Lower leg skin (tissue), 4 donors: ENCODE measurements around the gene COL4A2. TPM values are rescaled to one million over a fixed set of nuclear protein-coding genes. Genes with fewer than 3 reads are reported as not detected.
A peak's percentile ranks its signal among the peaks of the same experiment; 100 is the strongest.

Experiments used
- DNase-seq, 2 donors: peaks; one replicate each; pipeline ENCODE4 v3.0.0-alpha.2; 2019; ENCODE audit warnings: low spot score in 2 of 2
- H3K4me3 ChIP-seq: fragments of 200-600 bp; sonication (generic); 2 replicates; pipeline ENCODE4 v1.5.1; 2017; ENCODE audit warnings: mild to moderate bottlenecking, low read depth; ENCODE audit not compliant: poor library complexity, severe bottlenecking
- POLR2A ChIP-seq, 2 donors: fragments of 450-650 bp; IDR thresholded peaks; one replicate each; pipeline ENCODE4 v1.6.1; 2016 to 2017; ENCODE audit warnings: antibody characterized with exemption in 2 of 2, mild to moderate bottlenecking in 1 of 2, moderate library complexity in 1 of 2
- WGBS, 2 donors: methylation state at CpG; one replicate each; pipeline ENCODE4 v1.1.5; 2018; 5-methylcytosine and 5-hydroxymethylcytosine counted together
- intact Hi-C: fragments of 100-400 bp; cut with DNase I; formaldehyde crosslinking; loops from one replicate; pipeline ENCODE4 v1.15.0; 2023; ENCODE audit warnings: low total_unique reads
- total RNA-seq, 4 donors: library from RNA; depleted of rRNA; stranded (reverse); fragments of >200 nt; gene quantifications; one replicate each; pipeline ENCODE4 v1.1.0, GENCODE V29; 2016
- TF ChIP-seq, protein P1 (sequence below), 3 donors: fragments of 450-650 bp; IDR thresholded peaks; one replicate each; pipeline ENCODE4 v1.5.1; 2016; ENCODE audit warnings: antibody characterized with exemption in 3 of 3, mild to moderate bottlenecking in 3 of 3, moderate library complexity in 2 of 3

COL4A2 gene
- total RNA-seq, 4 donors from 2014 or later = 40.8 to 119 (median 58.9) TPM

DNA sequence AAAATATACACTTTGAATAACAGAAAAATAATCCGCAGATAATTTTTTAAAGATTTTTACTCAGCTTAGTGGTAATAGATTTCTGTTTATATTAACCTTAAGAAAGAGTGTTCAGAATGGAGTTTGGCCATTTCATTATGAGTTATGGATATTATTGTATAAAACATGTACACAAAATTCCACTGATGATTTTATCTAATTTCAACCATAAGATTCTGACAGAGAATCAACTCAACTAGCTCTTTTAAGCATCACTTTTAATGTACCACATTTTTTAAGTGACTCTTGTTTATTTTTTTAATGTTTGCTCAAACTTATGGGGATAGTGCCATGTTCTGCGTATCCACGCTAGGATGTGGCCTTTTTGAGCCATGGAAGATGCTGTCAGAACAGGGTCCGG, 75.7 kb downstream of the COL4A2 start:
- intact Hi-C loops = no loop called here
- H3K4me3 ChIP-seq = no peak overlapping the region
- no peak for DNase-seq
- WGBS, 2 donors = 87 to 91% methylated on average over 4 of the region's 4 CpGs
- TF ChIP-seq POLR2A (IDR thresholded peaks at IDR 0.05) = no peak
- TF ChIP-seq, protein P1, sequence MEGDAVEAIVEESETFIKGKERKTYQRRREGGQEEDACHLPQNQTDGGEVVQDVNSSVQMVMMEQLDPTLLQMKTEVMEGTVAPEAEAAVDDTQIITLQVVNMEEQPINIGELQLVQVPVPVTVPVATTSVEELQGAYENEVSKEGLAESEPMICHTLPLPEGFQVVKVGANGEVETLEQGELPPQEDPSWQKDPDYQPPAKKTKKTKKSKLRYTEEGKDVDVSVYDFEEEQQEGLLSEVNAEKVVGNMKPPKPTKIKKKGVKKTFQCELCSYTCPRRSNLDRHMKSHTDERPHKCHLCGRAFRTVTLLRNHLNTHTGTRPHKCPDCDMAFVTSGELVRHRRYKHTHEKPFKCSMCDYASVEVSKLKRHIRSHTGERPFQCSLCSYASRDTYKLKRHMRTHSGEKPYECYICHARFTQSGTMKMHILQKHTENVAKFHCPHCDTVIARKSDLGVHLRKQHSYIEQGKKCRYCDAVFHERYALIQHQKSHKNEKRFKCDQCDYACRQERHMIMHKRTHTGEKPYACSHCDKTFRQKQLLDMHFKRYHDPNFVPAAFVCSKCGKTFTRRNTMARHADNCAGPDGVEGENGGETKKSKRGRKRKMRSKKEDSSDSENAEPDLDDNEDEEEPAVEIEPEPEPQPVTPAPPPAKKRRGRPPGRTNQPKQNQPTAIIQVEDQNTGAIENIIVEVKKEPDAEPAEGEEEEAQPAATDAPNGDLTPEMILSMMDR (IDR thresholded peaks at IDR 0.05) = no peak

DNA sequence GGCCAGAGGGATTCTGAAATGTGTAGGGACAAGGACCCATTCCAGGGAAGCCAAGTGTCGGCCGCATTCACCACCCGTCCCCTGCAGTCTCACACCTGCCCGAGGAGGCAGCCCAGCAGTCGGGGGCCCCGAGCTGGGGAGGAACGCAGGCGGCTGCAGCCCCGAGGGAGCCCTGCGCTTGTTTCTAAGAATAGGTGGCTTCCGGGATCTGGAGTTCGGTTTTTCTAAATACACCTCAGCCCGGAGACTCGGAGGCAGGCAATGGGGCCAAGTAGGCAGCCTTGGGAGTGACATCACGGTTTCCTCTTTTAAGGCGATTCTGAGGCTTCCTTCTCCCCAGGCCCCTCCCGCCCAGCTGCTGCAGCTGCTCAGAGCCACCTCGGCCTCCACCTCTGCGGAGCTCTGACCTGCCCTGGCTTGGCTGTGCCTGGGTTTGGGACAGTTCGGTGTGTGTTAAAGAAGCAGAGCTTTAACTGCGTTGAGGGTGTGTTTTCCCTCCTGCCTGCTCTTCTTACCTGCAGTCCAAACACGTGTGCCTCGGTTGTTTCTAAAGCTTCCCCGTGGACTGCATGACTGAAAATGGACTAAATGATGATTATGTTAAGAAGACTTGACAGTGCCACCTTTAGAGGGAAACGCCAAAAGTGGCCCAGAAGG, 80.5 kb downstream of the COL4A2 start:
- TF ChIP-seq POLR2A (IDR thresholded peaks at IDR 0.05) = no peak
- TF ChIP-seq, protein P1 (IDR thresholded peaks at IDR 0.05) = no peak
- intact Hi-C loops = no loop called here
- DNase-seq = no peak
- H3K4me3 ChIP-seq = no peak overlapping the region
- WGBS, 2 donors = 24 to 31% methylated on average over 23 to 25 of the region's 25 CpGs

DNA sequence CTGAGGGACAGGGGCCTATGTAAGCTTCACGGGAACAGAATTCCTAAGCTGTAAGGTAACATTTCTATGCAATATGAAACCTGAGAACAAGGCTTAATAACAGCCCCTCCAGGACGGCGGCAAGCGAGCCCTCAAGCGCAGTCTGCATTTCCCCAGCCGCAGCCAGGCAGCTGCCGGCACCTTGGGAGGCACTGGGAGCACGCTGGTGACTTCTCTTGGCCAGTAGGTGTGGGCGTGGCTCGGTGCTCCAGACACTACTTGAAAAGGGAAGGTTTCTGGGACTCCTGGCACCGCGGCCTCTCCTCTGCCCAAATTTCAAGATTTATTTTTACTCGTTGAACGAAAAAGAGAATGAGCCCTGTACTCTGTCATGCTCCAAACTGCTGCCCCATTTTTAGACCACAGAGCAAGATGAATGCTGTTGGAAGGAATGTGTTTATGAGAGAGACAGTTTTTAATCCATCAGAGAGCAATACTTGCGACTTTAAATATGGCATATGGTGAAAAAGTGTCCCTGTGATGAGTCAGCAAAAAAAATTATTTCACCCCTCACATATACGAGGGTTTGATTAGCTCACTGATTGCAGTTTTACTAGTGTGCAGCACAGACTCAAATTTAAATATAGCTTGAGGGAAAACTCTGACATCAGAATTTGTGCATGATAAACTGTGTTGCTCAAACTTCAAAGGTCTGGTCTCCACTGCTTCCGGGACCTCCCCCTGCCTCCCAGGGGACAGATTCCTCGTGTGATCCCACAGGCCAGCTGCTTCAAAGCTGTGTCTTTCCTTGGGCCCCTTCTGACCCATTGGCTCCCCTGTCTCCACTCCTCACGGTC, 81.2 kb downstream of the COL4A2 start:
- DNase-seq = peak in 1 of 2 donors; percentile 85
- no peak for TF ChIP-seq POLR2A (IDR thresholded peaks at IDR 0.05)
- TF ChIP-seq, protein P1 (IDR thresholded peaks at IDR 0.05) = no peak
- no peak overlapping the region for H3K4me3 ChIP-seq

DNA sequence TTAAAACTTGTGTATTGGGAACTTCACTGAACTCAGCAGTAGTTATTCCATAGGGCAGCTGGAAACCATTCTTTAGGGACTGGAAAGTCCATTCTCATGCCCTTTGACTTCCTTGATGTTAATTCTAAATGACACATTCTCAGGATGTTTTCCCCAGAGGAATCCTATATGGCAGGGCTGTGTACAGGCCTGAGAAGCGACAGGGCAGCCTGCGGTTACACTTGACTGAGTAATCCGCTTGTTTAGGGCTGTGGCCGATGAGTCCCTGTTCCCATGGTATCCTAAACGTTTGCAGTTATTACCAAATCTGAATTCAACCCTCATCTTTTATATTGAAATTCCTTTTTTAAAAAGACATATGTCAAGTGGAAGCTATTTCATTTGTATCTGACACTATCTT, 83.5 kb downstream of the COL4A2 start:
- H3K4me3 ChIP-seq = no peak overlapping the region
- DNase-seq = no peak
- intact Hi-C loops = no loop called here
- TF ChIP-seq POLR2A (IDR thresholded peaks at IDR 0.05) = no peak
- WGBS, 2 donors = 81 to 86% methylated on average over 5 of the region's 5 CpGs

More for the DNA sequence above, 81.2 kb downstream of the COL4A2 start:
- intact Hi-C loops = no loop called here
- 21 to 34% methylated on average over 19 of the region's 19 CpGs for WGBS, 2 donors

DNA sequence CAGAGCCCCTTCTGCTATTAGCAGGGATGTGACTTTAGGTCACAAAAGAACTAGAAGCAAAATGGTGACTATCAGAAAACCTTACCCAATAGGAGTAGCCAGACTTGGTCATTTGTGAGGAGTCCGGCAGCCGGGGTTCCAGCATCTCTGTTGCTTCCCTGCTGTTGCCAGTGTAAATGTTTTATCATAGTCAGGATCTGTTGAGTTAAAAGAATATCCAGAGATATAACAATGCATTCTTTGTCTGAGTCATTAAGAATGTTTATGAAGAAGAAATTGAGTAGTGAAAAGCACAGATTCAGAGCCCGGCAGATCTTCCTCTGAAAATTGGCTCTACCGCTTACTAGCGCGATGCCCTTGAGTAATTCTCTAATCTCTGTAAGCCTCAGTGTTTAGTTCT, 84.2 kb downstream of the COL4A2 start:
- intact Hi-C loops = no loop called here
- TF ChIP-seq, protein P1 (IDR thresholded peaks at IDR 0.05) = no peak
- no peak for TF ChIP-seq POLR2A (IDR thresholded peaks at IDR 0.05)
- no peak for DNase-seq
- WGBS, 2 donors = 84 to 90% methylated on average over 6 of the region's 6 CpGs
- H3K4me3 ChIP-seq = no peak overlapping the region

DNA sequence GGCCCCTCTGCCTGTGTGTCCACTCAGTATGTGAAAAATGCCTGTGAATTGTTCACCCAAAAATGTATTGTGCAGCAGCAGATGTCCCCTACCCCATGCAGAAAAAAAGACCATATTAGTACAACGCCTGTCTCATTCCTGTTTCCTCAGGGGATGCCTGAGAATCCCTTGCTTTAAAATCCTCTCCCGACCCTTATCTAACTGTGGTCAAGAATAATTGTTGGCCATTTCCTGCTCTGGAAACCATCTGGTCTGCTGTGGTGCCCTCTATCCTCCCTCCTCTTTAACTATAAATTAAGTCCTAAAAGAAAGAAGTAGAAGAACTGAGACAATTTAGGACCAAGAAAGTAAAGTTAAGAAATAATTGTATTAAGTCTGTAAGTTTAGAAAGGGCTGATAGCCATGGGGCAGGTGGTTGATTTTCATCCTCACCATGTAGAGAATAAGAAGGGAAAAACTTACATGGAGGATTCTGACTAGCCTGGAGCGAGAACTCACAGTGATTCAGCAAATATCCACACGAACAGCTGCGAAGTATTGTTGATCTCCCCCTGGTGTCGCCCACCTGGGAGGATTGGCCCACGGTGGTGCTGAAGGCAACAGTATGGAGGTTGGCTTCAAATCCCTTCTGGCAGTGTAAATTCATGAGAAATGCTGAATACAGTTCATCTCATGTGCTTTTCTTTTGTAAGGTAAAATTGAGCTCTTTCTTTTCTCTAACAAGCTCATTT, 85.6 kb downstream of the COL4A2 start:
- no peak for TF ChIP-seq POLR2A (IDR thresholded peaks at IDR 0.05)
- TF ChIP-seq, protein P1 (IDR thresholded peaks at IDR 0.05) = no peak
- 71 to 74% methylated on average over 7 of the region's 7 CpGs for WGBS, 2 donors
- intact Hi-C loops = no loop called here
- no peak for DNase-seq
- no peak overlapping the region for H3K4me3 ChIP-seq
